ENCODE results near the gene RRP7A.

Gene RRP7A

GRCh38 chr22:42472671-42473070 is 46.9 kb downstream of the RRP7A start:
- H3K27me3 ChIP-seq (ENCODE audit: low read length): no peaks in the 10 kb centered on the region
- H3K9me3 ChIP-seq (ENCODE audit: insufficient read depth, low read length): no peaks in the 10 kb centered on the region
- no peak overlapping the region for H3K9ac ChIP-seq (ENCODE audit: low read length)
- no peak for TF ChIP-seq EZH2phosphoT487 (conservative IDR thresholded peaks at IDR 0.05; ENCODE audit: low read length)
- no peak for TF ChIP-seq CTCF (IDR thresholded peaks at IDR 0.05; ENCODE audit: insufficient read depth, low read length, poor library complexity, severe bottlenecking)
- no peaks in the 10 kb centered on the region for H3K79me2 ChIP-seq (ENCODE audit: insufficient read depth, low read length)
- H2AFZ ChIP-seq (ENCODE audit: low read depth, low read length, severe bottlenecking): no peak overlapping the region
- H3K9me2 ChIP-seq (replicated peaks; ENCODE audit: insufficient read depth, low read length): no peaks in the 10 kb centered on the region
- H3K4me2 ChIP-seq (ENCODE audit: low read depth, low read length, poor library complexity, severe bottlenecking): no peak overlapping the region
- no peaks in the 10 kb centered on the region for H3F3A ChIP-seq (ENCODE audit: insufficient read depth)
- H3K4me3 ChIP-seq (ENCODE audit: insufficient read depth, low read length, poor library complexity, severe bottlenecking): no peak overlapping the region
- no peaks in the 10 kb centered on the region for H4K20me1 ChIP-seq (ENCODE audit: low read depth, low read length)
- H3K36me3 ChIP-seq (ENCODE audit: low read length): no peaks in the 10 kb centered on the region
- no peak overlapping the region for H3K27ac ChIP-seq (ENCODE audit: low read depth, low read length)

- Histone ChIP-seq H3K79me2 (ENCODE audit: insufficient read depth, low read length) (no peaks in the 10 kb centered on the region), H3K36me3 (ENCODE audit: low read length) (no peaks in the 10 kb centered on the region), H2AFZ (ENCODE audit: low read depth, low read length, severe bottlenecking) (no peak overlapping the region), H4K20me1 (ENCODE audit: low read depth, low read length) (no peaks in the 10 kb centered on the region), H3K4me3 (ENCODE audit: insufficient read depth, low read length, poor library complexity, severe bottlenecking) (no peak overlapping the region), H3K9me2 (replicated peaks; ENCODE audit: insufficient read depth, low read length) (no peaks in the 10 kb centered on the region), H3F3A (ENCODE audit: insufficient read depth) (no peaks in the 10 kb centered on the region), H3K9ac (ENCODE audit: low read length) (no peak overlapping the region), H3K27ac (ENCODE audit: low read depth, low read length) (no peak overlapping the region), H3K27me3 (ENCODE audit: low read length) (no peaks in the 10 kb centered on the region), H3K9me3 (ENCODE audit: insufficient read depth, low read length) (no peaks in the 10 kb centered on the region), H3K4me2 (ENCODE audit: low read depth, low read length, poor library complexity, severe bottlenecking) (no peak overlapping the region)
- TF ChIP-seq EZH2phosphoT487 (conservative IDR thresholded peaks at IDR 0.05; ENCODE audit: low read length) (no peak), CTCF (IDR thresholded peaks at IDR 0.05; ENCODE audit: insufficient read depth, low read length, poor library complexity, severe bottlenecking) (no peak)
Measured at GRCh38 chr22:42471441-42471840, 48.2 kb downstream of the RRP7A start.

- Histone ChIP-seq H3K9ac (ENCODE audit: low read length) (no peak overlapping the region), H4K20me1 (ENCODE audit: low read depth, low read length) (no peaks in the 10 kb centered on the region), H3K9me2 (replicated peaks; ENCODE audit: insufficient read depth, low read length) (no peaks in the 10 kb centered on the region), H3K79me2 (ENCODE audit: insufficient read depth, low read length) (no peaks in the 10 kb centered on the region), H2AFZ (ENCODE audit: low read depth, low read length, severe bottlenecking) (no peak overlapping the region), H3K27me3 (ENCODE audit: low read length) (no peaks in the 10 kb centered on the region), H3K27ac (ENCODE audit: low read depth, low read length) (no peak overlapping the region), H3F3A (ENCODE audit: insufficient read depth) (no peaks in the 10 kb centered on the region), H3K36me3 (ENCODE audit: low read length) (no peaks in the 10 kb centered on the region), H3K4me3 (ENCODE audit: insufficient read depth, low read length, poor library complexity, severe bottlenecking) (no peak overlapping the region), H3K4me2 (ENCODE audit: low read depth, low read length, poor library complexity, severe bottlenecking) (no peak overlapping the region), H3K9me3 (ENCODE audit: insufficient read depth, low read length) (no peaks in the 10 kb centered on the region)
- no peak for TF ChIP-seq CTCF (IDR thresholded peaks at IDR 0.05; ENCODE audit: insufficient read depth, low read length, poor library complexity, severe bottlenecking)
- TF ChIP-seq EZH2phosphoT487 (conservative IDR thresholded peaks at IDR 0.05; ENCODE audit: low read length): no peak
Measured at GRCh38 chr22:42470366-42471082, 49.1 kb downstream of the RRP7A start.

Data from SU-DHL-6 (cell line).